ENCODE data around the gene NETO1.

DNA sequence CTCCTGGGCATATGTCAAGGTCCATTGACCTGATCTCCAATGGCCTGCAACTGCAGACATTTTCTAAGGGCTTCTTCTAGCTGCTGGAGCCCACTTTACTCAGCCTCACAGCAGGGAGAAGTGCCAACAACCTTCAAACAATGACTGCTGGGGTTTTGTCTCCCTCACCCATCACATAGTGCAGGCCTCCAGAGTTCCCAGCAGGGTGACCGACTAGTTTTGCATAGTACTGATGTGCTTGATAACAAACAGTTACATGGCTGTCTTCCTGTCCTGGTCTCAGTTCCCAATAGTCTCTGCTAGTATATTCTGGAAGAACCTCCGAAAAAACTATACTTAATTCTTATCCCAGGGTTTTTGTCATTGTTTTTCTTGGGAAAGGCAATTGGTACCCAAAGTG is 10.4 kb upstream of the NETO1 start:
- no peak for TF ChIP-seq EP300 (IDR thresholded peaks at IDR 0.05; ENCODE audit: borderline replicate concordance in 1 of 2, low read depth in 1 of 2, low read length in 1 of 2)
- TF ChIP-seq, protein P1, sequence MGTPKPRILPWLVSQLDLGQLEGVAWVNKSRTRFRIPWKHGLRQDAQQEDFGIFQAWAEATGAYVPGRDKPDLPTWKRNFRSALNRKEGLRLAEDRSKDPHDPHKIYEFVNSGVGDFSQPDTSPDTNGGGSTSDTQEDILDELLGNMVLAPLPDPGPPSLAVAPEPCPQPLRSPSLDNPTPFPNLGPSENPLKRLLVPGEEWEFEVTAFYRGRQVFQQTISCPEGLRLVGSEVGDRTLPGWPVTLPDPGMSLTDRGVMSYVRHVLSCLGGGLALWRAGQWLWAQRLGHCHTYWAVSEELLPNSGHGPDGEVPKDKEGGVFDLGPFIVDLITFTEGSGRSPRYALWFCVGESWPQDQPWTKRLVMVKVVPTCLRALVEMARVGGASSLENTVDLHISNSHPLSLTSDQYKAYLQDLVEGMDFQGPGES (IDR thresholded peaks at IDR 0.05; ENCODE audit: low read depth, low read length), result no peak
- TF ChIP-seq, protein P2, sequence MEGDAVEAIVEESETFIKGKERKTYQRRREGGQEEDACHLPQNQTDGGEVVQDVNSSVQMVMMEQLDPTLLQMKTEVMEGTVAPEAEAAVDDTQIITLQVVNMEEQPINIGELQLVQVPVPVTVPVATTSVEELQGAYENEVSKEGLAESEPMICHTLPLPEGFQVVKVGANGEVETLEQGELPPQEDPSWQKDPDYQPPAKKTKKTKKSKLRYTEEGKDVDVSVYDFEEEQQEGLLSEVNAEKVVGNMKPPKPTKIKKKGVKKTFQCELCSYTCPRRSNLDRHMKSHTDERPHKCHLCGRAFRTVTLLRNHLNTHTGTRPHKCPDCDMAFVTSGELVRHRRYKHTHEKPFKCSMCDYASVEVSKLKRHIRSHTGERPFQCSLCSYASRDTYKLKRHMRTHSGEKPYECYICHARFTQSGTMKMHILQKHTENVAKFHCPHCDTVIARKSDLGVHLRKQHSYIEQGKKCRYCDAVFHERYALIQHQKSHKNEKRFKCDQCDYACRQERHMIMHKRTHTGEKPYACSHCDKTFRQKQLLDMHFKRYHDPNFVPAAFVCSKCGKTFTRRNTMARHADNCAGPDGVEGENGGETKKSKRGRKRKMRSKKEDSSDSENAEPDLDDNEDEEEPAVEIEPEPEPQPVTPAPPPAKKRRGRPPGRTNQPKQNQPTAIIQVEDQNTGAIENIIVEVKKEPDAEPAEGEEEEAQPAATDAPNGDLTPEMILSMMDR (IDR thresholded peaks at IDR 0.05), result no peak
- no peak for TF ChIP-seq SMC3 (IDR thresholded peaks at IDR 0.05; ENCODE audit: low read depth, low read length)
- TF ChIP-seq YY1 (IDR thresholded peaks at IDR 0.05; ENCODE audit: low read depth), result no peak
- no peak for TF ChIP-seq POLR2AphosphoS5 (IDR thresholded peaks at IDR 0.05; ENCODE audit: low read depth, low read length)
- TF ChIP-seq, protein P3, sequence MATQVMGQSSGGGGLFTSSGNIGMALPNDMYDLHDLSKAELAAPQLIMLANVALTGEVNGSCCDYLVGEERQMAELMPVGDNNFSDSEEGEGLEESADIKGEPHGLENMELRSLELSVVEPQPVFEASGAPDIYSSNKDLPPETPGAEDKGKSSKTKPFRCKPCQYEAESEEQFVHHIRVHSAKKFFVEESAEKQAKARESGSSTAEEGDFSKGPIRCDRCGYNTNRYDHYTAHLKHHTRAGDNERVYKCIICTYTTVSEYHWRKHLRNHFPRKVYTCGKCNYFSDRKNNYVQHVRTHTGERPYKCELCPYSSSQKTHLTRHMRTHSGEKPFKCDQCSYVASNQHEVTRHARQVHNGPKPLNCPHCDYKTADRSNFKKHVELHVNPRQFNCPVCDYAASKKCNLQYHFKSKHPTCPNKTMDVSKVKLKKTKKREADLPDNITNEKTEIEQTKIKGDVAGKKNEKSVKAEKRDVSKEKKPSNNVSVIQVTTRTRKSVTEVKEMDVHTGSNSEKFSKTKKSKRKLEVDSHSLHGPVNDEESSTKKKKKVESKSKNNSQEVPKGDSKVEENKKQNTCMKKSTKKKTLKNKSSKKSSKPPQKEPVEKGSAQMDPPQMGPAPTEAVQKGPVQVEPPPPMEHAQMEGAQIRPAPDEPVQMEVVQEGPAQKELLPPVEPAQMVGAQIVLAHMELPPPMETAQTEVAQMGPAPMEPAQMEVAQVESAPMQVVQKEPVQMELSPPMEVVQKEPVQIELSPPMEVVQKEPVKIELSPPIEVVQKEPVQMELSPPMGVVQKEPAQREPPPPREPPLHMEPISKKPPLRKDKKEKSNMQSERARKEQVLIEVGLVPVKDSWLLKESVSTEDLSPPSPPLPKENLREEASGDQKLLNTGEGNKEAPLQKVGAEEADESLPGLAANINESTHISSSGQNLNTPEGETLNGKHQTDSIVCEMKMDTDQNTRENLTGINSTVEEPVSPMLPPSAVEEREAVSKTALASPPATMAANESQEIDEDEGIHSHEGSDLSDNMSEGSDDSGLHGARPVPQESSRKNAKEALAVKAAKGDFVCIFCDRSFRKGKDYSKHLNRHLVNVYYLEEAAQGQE (IDR thresholded peaks at IDR 0.05; ENCODE audit: low read depth, low read length), result no peak
- no peak for TF ChIP-seq RAD21 (IDR thresholded peaks at IDR 0.05; ENCODE audit: low read length)
